GM12873 (cell line): ENCODE measurements around the gene MAPKAP1.

ENCODE experiments used
- CTCF ChIP-seq: IDR thresholded peaks from 2 replicates; pipeline ENCODE4 v1.5.1; 2012; ENCODE audit warnings: low read depth, mild to moderate bottlenecking, moderate library complexity, low read length, control low read depth; ENCODE audit not compliant: insufficient read depth; ENCODE audit errors: missing control alignments

The MAPKAP1 gene

GRCh38 chr9:125549465-125549871, 157.5 kb downstream of the MAPKAP1 start:
- no peak for TF ChIP-seq CTCF

- TF ChIP-seq CTCF = no peak
These were observed 158.0 kb downstream of the MAPKAP1 start for GRCh38 chr9:125549039-125549438.

GRCh38 chr9:125548141-125548540, 158.9 kb downstream of the MAPKAP1 start:
- no peak for TF ChIP-seq CTCF

- no peak for TF ChIP-seq CTCF
These were observed 159.6 kb downstream of the MAPKAP1 start for GRCh38 chr9:125547368-125547767.

GRCh38 chr9:125545845-125546244, 161.2 kb downstream of the MAPKAP1 start:
- TF ChIP-seq CTCF = no peak

- TF ChIP-seq CTCF = no peak
These were observed 161.9 kb downstream of the MAPKAP1 start for GRCh38 chr9:125544988-125545651.

GRCh38 chr9:125544484-125544883, 162.5 kb downstream of the MAPKAP1 start:
- TF ChIP-seq CTCF = no peak
